Retinal pigment epithelial cell (primary cell): ENCODE data around the gene TDRD9.

Source experiments
- DNase-seq: peaks from one replicate; pipeline ENCODE4 v3.0.0-alpha.2; 2010; ENCODE audit warnings: low read depth
- H3K4me3 ChIP-seq: 2 replicates; pipeline ENCODE4 v1.5.1; 2011; ENCODE audit warnings: mild to moderate bottlenecking, low read length, control low read depth, moderate library complexity
- TF ChIP-seq, protein P1 (sequence below): conservative IDR thresholded peaks from 2 replicates; pipeline ENCODE4 v1.5.1; 2011; ENCODE audit warnings: low read depth, low read length, control low read depth, inconsistent platforms

TDRD9 gene

DNA sequence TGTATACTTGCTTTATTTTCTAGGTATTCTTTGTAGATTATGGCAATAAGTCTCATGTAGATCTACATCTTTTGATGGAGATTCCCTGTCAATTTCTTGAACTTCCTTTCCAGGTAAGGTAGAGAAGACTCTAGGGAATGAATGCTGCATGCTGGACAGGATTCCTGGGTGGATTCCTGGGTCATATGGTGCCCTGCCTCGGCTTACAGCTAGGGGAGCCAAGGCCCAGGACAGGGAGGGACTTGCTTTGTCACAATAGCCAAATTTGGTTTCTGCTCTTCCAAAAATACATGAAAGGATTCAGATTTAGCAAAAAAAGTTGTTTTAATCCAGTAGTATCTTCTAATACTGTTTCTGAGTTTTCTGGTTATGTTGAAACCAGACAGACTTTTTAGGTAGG is 97.8 kb downstream of the TDRD9 start:
- TF ChIP-seq, protein P1, sequence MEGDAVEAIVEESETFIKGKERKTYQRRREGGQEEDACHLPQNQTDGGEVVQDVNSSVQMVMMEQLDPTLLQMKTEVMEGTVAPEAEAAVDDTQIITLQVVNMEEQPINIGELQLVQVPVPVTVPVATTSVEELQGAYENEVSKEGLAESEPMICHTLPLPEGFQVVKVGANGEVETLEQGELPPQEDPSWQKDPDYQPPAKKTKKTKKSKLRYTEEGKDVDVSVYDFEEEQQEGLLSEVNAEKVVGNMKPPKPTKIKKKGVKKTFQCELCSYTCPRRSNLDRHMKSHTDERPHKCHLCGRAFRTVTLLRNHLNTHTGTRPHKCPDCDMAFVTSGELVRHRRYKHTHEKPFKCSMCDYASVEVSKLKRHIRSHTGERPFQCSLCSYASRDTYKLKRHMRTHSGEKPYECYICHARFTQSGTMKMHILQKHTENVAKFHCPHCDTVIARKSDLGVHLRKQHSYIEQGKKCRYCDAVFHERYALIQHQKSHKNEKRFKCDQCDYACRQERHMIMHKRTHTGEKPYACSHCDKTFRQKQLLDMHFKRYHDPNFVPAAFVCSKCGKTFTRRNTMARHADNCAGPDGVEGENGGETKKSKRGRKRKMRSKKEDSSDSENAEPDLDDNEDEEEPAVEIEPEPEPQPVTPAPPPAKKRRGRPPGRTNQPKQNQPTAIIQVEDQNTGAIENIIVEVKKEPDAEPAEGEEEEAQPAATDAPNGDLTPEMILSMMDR: peak; percentile 21
- DNase-seq: no peak
- H3K4me3 ChIP-seq: no peak overlapping the region

DNA sequence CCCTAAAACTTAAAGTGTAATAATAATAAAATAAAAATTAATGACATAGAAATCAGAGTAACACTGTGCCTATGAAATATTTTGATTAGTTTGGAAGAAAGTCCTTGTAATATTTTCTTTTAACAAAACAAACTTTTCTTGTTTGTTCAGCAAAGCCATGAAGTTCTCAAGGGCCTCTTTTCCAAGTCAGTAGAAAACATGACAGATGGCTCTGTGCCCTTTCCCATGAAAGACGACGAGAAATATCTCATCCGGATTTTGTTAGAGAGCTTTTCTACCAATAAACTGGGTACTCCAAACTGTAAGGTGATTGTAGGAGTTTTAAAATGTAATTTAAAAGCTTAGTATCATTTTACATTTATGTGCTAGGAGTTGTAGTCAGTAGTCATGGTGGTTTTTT is 102.7 kb downstream of the TDRD9 start:
- no peak overlapping the region for H3K4me3 ChIP-seq
- TF ChIP-seq, protein P1: no peak
- no peak for DNase-seq

DNA sequence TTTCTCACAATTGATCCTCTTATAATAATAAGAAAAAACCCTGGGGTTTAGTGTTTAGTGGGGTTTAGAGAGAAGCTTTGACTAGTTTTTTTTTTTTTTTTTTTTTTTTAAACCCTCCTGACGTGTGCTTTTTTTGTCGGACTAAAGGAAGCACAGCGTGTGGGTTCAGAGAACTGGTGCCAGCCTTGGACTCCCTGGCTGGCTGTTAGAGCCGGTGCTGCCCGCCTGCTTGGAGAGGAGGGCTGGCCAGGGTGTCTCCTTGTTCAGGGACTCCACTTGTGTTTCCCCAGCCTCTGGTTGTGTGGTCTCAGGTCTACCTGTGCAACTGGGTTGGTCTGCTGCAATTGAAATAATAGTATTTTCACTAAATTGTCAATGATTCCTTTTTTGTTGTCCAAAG is 103.1 kb downstream of the TDRD9 start:
- no peak overlapping the region for H3K4me3 ChIP-seq
- TF ChIP-seq, protein P1: no peak
- no peak for DNase-seq

DNA sequence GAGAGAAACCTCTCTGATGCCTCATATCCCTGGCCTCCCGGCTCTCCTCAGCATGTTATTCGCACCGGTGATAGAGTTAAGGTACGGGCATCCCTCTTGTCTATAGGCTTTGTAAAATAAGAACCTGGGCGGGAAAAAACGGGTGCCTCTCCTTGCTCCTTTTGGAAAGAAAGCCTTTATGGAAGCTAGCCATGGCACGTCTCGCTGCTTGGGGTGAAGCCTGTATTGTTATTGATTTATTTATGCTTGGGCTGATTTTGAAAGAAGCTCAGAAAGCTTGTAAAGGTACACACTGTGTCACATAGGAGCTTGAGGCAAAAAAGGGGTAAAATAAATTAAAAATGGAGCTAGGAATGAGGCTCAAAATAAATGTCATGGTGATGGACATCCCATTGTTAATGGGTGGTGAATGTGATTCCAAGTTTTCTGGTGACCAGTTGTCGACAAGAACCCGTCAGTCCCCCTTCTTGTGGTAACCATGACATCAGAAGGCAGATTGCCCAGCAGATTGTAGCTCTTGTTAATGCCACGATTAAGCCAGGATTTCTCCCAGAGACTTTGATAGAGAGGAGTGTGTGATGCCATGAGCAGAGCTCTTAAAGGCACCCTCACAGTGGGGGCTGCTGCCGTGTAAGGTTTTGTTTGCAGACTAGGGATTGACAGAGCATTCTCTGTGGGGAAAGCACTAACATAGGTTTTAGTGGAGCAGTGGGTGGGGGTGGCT is 106.9 kb downstream of the TDRD9 start:
- H3K4me3 ChIP-seq: no peak overlapping the region
- DNase-seq: peak; percentile 18
- TF ChIP-seq, protein P1: no peak

DNA sequence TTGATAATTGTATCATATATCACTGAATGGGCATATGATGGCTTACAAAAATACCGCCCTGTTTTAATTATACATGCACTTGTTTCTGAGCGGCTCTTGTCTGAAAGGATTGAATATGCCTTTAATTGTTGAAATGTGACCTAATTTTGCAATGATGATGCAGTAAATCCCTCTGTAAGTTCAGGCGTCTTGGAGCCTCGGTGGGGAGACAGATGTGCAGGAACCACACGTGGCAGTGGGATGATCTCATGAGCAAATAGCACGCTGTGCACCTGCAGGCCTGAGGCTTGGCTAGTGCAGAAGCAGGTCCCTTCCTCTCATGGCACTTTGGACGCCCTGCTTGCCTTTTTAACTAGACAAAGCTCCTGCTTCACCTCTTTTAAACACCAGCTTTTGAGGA is 108.0 kb downstream of the TDRD9 start:
- TF ChIP-seq, protein P1: no peak
- no peak for DNase-seq
- H3K4me3 ChIP-seq: no peak overlapping the region

DNA sequence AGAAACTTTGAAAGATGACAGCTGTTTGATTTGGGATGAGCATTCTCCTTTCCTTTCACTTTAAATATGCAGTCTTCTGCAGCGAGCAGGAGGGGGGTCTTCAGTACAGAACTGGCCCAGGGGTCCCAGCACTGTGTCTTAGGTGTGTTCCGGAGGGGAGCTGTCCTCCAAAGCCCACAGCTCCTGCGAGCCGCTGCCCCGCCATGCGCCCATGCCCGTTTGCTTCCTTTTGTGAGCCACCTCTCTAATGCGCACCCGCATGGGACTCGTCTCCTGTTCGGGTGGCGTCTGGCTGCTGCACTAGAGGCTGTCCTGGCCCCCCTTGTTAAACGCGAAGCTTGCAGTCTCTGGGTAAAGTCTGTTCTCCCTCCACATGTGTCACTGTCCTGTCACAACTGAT is 108.8 kb downstream of the TDRD9 start:
- H3K4me3 ChIP-seq: no peak overlapping the region
- TF ChIP-seq, protein P1: no peak
- DNase-seq: no peak

DNA sequence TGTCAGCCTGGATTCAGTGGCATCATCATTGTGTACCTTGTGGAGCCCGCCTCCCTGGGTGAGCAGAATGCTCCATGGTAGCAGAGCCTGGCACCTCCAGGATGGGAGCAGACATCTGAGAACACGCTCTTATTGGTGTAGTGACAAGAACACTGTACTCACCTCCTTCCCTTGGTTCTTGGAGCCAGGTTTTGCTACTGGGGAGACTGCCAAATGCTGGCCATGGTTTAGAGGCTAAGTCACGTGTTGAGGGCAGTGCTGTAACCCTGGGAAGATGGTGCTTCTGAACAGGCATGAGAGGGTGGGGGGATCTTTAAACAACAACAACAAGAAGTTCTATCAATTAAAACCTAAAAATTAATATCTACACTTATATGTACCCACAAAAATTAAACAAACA is 109.6 kb downstream of the TDRD9 start:
- no peak overlapping the region for H3K4me3 ChIP-seq
- TF ChIP-seq, protein P1: no peak
- no peak for DNase-seq
